Bronchial epithelial cell (primary cell): ENCODE measurements around the gene PSMD1. TPM values are rescaled to one million over a fixed set of nuclear protein-coding genes. Genes with fewer than 3 reads are reported as not detected.

Experiments used
- DNase-seq: peaks from one replicate; pipeline ENCODE4 v3.0.0-alpha.2; 2010; ENCODE audit warnings: low read depth
- FAIRE-seq: peaks from 2 replicates; lab custom pipeline; 2011; peaks lifted over from hg19 to GRCh38; lab: Jason Lieb, UNC
- H3K27me3 ChIP-seq: 2 replicates; pipeline ENCODE4 v1.5.1; 2011; ENCODE audit warnings: low read length; ENCODE audit not compliant: control insufficient read depth, insufficient read depth
- H3K36me3 ChIP-seq: 2 replicates; pipeline ENCODE4 v1.5.1; 2011; ENCODE audit warnings: low read length; ENCODE audit not compliant: control insufficient read depth, insufficient read depth
- H3K4me3 ChIP-seq: 2 replicates; pipeline ENCODE4 v1.5.1; 2011; ENCODE audit warnings: mild to moderate bottlenecking, low read depth, low read length, control low read depth
- CTCF ChIP-seq: IDR thresholded peaks from 2 replicates; pipeline ENCODE4 v1.5.1; 2011; ENCODE audit warnings: mild to moderate bottlenecking, moderate library complexity, low read length, control low read depth, inconsistent platforms; ENCODE audit not compliant: insufficient read depth, severe bottlenecking
- total RNA-seq: library from RNA; depleted of rRNA; stranded (reverse); fragments of >200 nt; gene quantifications from 2 replicates; pipeline ENCODE4 v1.2.1, GENCODE V29; 2014

Gene PSMD1
- total RNA-seq, 1 donor from 2014 or later = 69.5 TPM

DNA sequence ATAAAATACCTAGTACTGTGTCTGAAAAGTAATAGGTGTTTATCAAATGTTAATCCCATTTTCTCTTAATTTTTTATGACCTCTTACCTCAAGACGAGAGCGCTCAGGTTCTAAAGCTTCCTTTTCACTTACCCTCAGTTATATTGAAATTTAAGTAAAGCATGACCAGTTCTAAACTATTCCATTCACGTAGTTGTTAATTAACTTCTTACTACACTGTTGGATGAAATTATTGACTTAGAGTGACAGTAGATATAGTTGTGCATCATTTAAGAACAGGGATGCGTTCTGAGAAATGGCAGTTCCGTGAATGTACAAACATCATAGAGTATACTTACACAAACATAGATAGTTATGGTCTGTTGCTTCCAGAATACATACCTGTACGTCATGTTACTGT is 88.2 kb downstream of the PSMD1 start:
- no peak for TF ChIP-seq CTCF
- peaks cover 2% of the 10 kb centered on the region for H3K36me3 ChIP-seq
- FAIRE-seq (no peak), DNase-seq (no peak)
- no peaks in the 10 kb centered on the region for H3K27me3 ChIP-seq
- H3K4me3 ChIP-seq = no peak overlapping the region

GRCh38 chr2:231146665-231147064 is 90.0 kb downstream of the PSMD1 start:
- H3K4me3 ChIP-seq = no peak overlapping the region
- DNase-seq (no peak), FAIRE-seq (no peak)
- H3K36me3 ChIP-seq = peaks cover 2% of the 10 kb centered on the region
- TF ChIP-seq CTCF = no peak
- no peaks in the 10 kb centered on the region for H3K27me3 ChIP-seq

DNA sequence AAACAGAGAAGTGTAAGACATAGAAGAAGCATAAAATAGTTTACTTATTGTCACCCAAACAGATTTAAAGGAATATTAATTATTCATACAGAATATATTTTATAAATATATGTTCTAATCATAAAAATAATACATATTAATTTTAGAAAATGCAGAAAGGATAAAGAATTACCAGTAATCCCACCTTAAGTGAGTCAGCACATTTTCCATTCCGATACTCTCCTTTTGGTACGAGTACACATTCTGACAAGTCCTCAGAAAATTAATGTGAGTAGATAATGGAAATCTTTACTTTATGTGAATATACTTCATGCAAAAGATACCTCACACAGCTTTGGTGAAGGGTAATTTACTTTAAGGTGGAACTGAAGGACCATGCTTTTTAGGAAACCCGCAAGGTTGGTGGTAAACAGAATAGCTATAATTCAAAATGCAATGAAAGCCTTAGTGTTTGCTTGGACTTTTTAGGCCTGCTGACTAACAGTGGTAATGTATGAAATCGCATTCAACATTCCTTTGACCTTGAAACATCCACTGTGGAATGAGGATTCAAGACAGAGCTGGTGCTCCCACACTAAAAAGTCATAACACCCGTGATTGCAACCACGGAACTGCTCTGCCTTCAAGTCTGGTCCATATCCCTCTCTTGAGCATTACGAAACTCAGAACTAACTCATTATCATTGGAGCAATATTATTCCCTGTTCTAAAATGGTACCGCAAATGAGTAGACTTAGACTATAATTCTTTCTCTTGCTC is 96.3 kb downstream of the PSMD1 start:
- Histone ChIP-seq H3K36me3 (peaks cover 5% of the 10 kb centered on the region), H3K4me3 (no peak overlapping the region), H3K27me3 (no peaks in the 10 kb centered on the region)
- FAIRE-seq (peak; percentile 52), DNase-seq (no peak)
- TF ChIP-seq CTCF = no peak

- FAIRE-seq (no peak), DNase-seq (no peak)
- Histone ChIP-seq H3K4me3 (no peak overlapping the region), H3K27me3 (no peaks in the 10 kb centered on the region), H3K36me3 (peaks cover 4% of the 10 kb centered on the region)
- no peak for TF ChIP-seq CTCF
Observed at GRCh38 chr2:231159306-231159705, 102.6 kb downstream of the PSMD1 start.

DNA sequence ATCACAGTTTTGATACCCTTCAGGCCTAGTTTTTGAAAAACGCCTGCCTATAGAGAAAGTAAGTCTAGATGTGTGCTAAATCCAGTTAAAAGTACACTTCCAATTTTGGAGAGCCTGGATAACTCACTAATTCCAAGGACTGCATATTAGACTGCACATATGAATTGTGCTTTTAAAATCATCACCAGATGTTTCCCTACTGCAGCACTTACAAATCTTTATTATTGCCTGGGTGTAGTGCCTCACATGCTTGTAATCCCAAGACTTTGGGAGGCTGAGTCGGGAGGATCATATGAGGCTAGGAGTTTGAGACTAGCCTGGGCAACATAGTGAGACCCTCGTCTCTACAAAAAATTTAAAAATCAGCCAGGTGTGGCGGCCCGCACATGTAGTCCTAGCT is 104.0 kb downstream of the PSMD1 start:
- Histone ChIP-seq H3K36me3 (peaks cover 4% of the 10 kb centered on the region), H3K4me3 (no peak overlapping the region), H3K27me3 (no peaks in the 10 kb centered on the region)
- TF ChIP-seq CTCF = no peak
- DNase-seq (no peak), FAIRE-seq (no peak)
